ENCODE results near the gene DOK1. TPM values are rescaled to one million over a fixed set of nuclear protein-coding genes. Genes with fewer than 3 reads are reported as not detected.

Gene DOK1
- total and polyA plus RNA-seq, 2 donors (not counting 1 experiment from before 2014, with no cell fraction given): 29.1 to 41.4 TPM

DNA sequence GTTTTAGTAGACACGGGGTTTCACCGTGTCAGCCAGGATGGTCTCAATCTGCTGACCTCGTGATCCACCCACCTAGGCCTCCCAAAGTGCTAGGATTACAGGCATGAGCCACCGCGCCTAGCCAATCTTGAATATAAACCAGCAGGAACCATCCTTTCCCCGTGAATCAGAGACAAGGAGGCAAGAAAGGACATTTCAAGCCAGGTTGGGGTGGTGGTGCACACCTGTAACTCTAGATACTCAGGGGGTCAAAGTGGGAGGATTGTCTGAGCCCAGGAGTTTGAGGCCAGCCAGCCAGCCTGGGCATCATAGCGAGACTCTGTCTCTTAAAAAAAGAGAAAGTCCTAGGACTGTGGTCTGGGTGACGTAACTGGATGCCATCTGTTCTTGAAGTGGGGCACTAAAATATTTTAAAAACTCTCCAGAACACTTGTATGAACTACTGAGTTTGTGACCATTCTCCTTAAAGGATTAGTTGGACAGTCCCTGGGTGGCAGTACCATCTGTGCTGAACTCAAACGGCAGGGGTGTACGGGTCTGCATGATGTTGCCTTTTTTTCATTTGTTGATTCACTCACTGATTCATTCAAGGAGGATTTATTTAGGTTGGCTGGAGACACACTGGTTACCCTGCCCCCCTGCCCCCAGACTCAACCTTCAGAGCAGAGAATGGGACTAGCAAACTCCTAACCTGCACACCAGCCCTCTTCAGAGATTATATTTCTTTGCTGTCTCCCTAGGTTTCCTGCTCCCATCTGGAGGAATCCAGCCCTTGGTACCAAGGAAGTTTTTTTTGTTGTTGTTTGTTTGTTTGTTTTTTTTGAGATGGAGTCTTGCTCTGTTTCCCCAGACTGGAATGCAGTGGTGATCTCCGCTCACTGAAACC, 43.2 kb upstream of the DOK1 start:
- Histone ChIP-seq H2AFZ (ENCODE audit: insufficient read depth, low read depth, low read length, poor library complexity, severe bottlenecking) (no peak overlapping the region), H3K9me3 (ENCODE audit: control extremely low read depth in 1 of 3, control insufficient read depth in 2 of 3, insufficient read depth in 1 of 3, low read length in 2 of 3) (peaks cover 0 to 28% (median 0%) of the 10 kb centered on the region in 3 donors), H3K4me1 (ENCODE audit: control insufficient read depth in 2 of 2, insufficient read depth in 2 of 2, low read length in 2 of 2) (peaks cover 47% of the 10 kb centered on the region in 2 donors), H3K27ac (ENCODE audit: low read length in 2 of 2) (no peak overlapping the region), H3K79me2 (ENCODE audit: control insufficient read depth, insufficient read depth, low read length) (peaks cover 8% of the 10 kb centered on the region), H3K4me3 (ENCODE audit: control extremely low read depth in 1 of 5, extremely low read depth in 1 of 5, insufficient read depth in 1 of 5, low read depth in 2 of 5, low read length in 4 of 5) (no peak overlapping the region), H3K4me2 (replicated peaks; ENCODE audit: low read depth, low read length, poor library complexity, severe bottlenecking) (no peak overlapping the region), H3K9ac (ENCODE audit: low read length) (no peak overlapping the region), H4K20me1 (ENCODE audit: control insufficient read depth, insufficient read depth, low read length, poor library complexity, severe bottlenecking) (peaks cover 2% of the 10 kb centered on the region), H3K27me3 (replicated peaks in 1 of 4; ENCODE audit: control extremely low read depth in 1 of 4, control insufficient read depth in 3 of 4, insufficient read depth in 4 of 4, low read length in 3 of 4) (peaks cover 0 to 59% (median 34%) of the 10 kb centered on the region in 4 experiments), H3K36me3 (replicated peaks in 1 of 2; ENCODE audit: control extremely low read depth in 1 of 2, control insufficient read depth in 1 of 2, extremely low read depth in 1 of 2, insufficient read depth in 2 of 2, low read length in 1 of 2) (no peaks in the 10 kb centered on the region)
- Mint-ChIP-seq H3K27me3 (peaks cover 37% of the 10 kb centered on the region), H3K27ac (no peak overlapping the region), H3K9me3 (ENCODE audit: insufficient read depth) (no peaks in the 10 kb centered on the region), H3K4me3 (no peak overlapping the region), H3K4me1 (peaks cover 41% of the 10 kb centered on the region)
- ATAC-seq (ENCODE audit: low read depth): no peak
- CTCF ChIA-PET: interaction anchor here (0.6 to 8.1 kb wide), 4 partner anchors 16 to 77 kb away, joined by 3 to 111 read pairs (median 5); partner anchors contain the start of genes CCDC142 and TTC31
- POLR2A ChIA-PET: no interaction called here
- intact Hi-C loops (cut with micrococcal nuclease): no loop called here
- 8% methylated on average over 4 of the region's 11 CpGs for WGBS (ENCODE audit: insufficient coverage)
- no peak for DNase-seq
- TF ChIP-seq EZH2 (IDR thresholded peaks at IDR 0.05; ENCODE audit: borderline replicate concordance, insufficient read depth, low read depth, low read length, poor library complexity, severe bottlenecking): no peak

DNA sequence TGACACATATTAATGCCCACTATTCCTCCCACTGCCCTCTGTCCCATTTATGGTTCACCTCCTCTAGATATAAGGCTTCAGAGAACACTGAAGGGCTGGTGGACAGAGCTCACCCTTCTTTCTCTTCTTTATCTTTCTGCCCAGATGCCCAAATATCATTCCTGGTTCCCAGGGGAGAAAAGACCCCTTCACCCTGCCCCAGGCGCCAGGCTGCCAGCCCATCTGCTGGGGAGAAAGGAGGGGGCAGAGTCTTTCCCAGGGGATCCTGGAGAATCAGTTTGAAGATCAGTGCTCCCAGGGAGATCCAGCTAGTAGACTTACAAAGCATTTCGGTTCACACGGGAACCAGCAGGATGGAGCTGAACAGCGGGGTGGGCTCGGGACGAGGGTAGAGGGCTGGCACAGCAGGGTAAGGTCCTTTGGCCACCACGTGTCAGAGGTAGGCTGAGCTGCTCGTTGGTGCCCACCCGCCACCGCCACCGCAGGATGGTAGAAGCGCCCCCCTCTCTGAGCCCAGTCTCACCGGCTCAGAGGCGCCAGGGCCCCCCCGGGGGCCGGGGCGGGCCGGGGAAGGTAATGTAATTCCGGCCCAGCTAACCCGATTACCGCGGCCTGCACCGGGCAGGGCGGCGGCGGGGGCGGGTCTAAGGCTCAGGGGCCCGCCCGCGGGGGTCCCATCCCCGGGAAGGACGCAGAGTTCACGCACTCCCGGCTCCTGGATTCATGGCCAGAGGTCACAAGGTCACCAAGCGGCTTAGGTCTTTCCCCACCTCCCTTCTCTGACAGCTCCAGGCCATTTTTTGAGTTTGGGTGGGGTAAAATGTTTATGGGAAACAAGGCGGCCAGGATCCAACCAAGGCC, 41.5 kb upstream of the DOK1 start:
- H3K9ac ChIP-seq (ENCODE audit: low read length): no peak overlapping the region

More for the DNA sequence above, 41.5 kb upstream of the DOK1 start:
- Mint-ChIP-seq H3K9me3 (ENCODE audit: insufficient read depth) (no peaks in the 10 kb centered on the region), H3K4me3 (peak overlapping the region; percentile 60), H3K27ac (peak overlapping the region; percentile 53), H3K4me1 (peaks cover 36% of the 10 kb centered on the region), H3K27me3 (peaks cover 51% of the 10 kb centered on the region)
- intact Hi-C loops (cut with micrococcal nuclease): no loop called here
- Histone ChIP-seq H3K4me1 (ENCODE audit: control insufficient read depth in 2 of 2, insufficient read depth in 2 of 2, low read length in 2 of 2) (peaks cover 42 to 47% of the 10 kb centered on the region in 2 donors), H3K4me2 (replicated peaks; ENCODE audit: low read depth, low read length, poor library complexity, severe bottlenecking) (no peak overlapping the region), H3K36me3 (replicated peaks in 1 of 2; ENCODE audit: control extremely low read depth in 1 of 2, control insufficient read depth in 1 of 2, extremely low read depth in 1 of 2, insufficient read depth in 2 of 2, low read length in 1 of 2) (no peaks in the 10 kb centered on the region), H3K9me3 (ENCODE audit: control extremely low read depth in 1 of 3, control insufficient read depth in 2 of 3, insufficient read depth in 1 of 3, low read length in 2 of 3) (peaks cover 0 to 31% (median 0%) of the 10 kb centered on the region in 3 donors), H3K27ac (ENCODE audit: low read length in 2 of 2) (no peak overlapping the region), H4K20me1 (ENCODE audit: control insufficient read depth, insufficient read depth, low read length, poor library complexity, severe bottlenecking) (peaks cover 6% of the 10 kb centered on the region), H3K27me3 (replicated peaks in 1 of 4; ENCODE audit: control extremely low read depth in 1 of 4, control insufficient read depth in 3 of 4, insufficient read depth in 4 of 4, low read length in 3 of 4) (peaks cover 2 to 75% (median 48%) of the 10 kb centered on the region in 4 experiments), H3K4me3 (ENCODE audit: control extremely low read depth in 1 of 5, extremely low read depth in 1 of 5, insufficient read depth in 1 of 5, low read depth in 2 of 5, low read length in 4 of 5) (no peak overlapping the region), H3K79me2 (ENCODE audit: control insufficient read depth, insufficient read depth, low read length) (no peaks in the 10 kb centered on the region), H2AFZ (ENCODE audit: insufficient read depth, low read depth, low read length, poor library complexity, severe bottlenecking) (no peak overlapping the region)
- DNase-seq: no peak
- no peak for TF ChIP-seq EZH2 (IDR thresholded peaks at IDR 0.05; ENCODE audit: borderline replicate concordance, insufficient read depth, low read depth, low read length, poor library complexity, severe bottlenecking)
- TF ChIP-seq, protein P1, sequence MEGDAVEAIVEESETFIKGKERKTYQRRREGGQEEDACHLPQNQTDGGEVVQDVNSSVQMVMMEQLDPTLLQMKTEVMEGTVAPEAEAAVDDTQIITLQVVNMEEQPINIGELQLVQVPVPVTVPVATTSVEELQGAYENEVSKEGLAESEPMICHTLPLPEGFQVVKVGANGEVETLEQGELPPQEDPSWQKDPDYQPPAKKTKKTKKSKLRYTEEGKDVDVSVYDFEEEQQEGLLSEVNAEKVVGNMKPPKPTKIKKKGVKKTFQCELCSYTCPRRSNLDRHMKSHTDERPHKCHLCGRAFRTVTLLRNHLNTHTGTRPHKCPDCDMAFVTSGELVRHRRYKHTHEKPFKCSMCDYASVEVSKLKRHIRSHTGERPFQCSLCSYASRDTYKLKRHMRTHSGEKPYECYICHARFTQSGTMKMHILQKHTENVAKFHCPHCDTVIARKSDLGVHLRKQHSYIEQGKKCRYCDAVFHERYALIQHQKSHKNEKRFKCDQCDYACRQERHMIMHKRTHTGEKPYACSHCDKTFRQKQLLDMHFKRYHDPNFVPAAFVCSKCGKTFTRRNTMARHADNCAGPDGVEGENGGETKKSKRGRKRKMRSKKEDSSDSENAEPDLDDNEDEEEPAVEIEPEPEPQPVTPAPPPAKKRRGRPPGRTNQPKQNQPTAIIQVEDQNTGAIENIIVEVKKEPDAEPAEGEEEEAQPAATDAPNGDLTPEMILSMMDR (IDR thresholded peaks at IDR 0.05): no peak
- CTCF ChIA-PET: interaction anchor here (0.5 to 1.5 kb wide), 3 partner anchors 15 to 74 kb away, joined by 4 read pairs; no protein-coding TSS in a partner anchor
- WGBS (ENCODE audit: insufficient coverage): 13% methylated on average over 35 of the region's 36 CpGs
- POLR2A ChIA-PET: interaction anchor here (1.4 kb wide), 1 partner anchor 13 kb away, joined by 4 read pairs; the partner anchor contains the start of gene DQX1
- no peak for ATAC-seq (ENCODE audit: low read depth)
